SK-N-SH treated with all-trans-retinoic acid at 6 μM for 48 hours (cell line): ENCODE measurements around the gene RBM48.

Experiments
- ATAC-seq: fragments of 200-7000 bp; cut with Tn5 transposase; 3 replicates; pipeline ENCODE4 v1.9.1; 2020; ENCODE audit warnings: mild to moderate bottlenecking, moderate library complexity
- ARNTL ChIP-seq: fragments of 450-650 bp; formaldehyde crosslinking; IDR thresholded peaks from 2 replicates; pipeline ENCODE4 v1.5.0; 2020; ENCODE audit warnings: low read depth, mild to moderate bottlenecking, moderate library complexity, borderline replicate concordance
- BACH2 ChIP-seq: fragments of 250-450 bp; sonication (Bioruptor Pico); IDR thresholded peaks from 2 replicates; pipeline ENCODE4 v1.9.0; 2021; ENCODE audit warnings: mild to moderate bottlenecking, borderline replicate concordance
- CSDC2 ChIP-seq: fragments of 250-450 bp; sonication (Bioruptor Pico); IDR thresholded peaks from 2 replicates; pipeline ENCODE4 v1.5.0; 2020; ENCODE audit warnings: mild to moderate bottlenecking, moderate library complexity
- CSRNP3 ChIP-seq: fragments of 250-450 bp; sonication (Bioruptor Pico); IDR thresholded peaks from 2 replicates; pipeline ENCODE4 v1.5.1; 2021; ENCODE audit warnings: mild to moderate bottlenecking, moderate library complexity
- ESRRG ChIP-seq: fragments of 250-450 bp; sonication (Bioruptor Pico); IDR thresholded peaks from 2 replicates; pipeline ENCODE4 v1.6.1; 2021; ENCODE audit warnings: mild to moderate bottlenecking
- GLIS3 ChIP-seq: fragments of 250-450 bp; sonication (Bioruptor Pico); IDR thresholded peaks from 2 replicates; pipeline ENCODE4 v1.5.0; 2020; ENCODE audit warnings: mild to moderate bottlenecking, moderate library complexity
- OSR1 ChIP-seq: fragments of 250-450 bp; sonication (Bioruptor Pico); IDR thresholded peaks from 2 replicates; pipeline ENCODE4 v1.8.0; 2022; ENCODE audit warnings: moderate library complexity, mild to moderate bottlenecking, inconsistent platforms
- PATZ1 ChIP-seq: fragments of 250-450 bp; sonication (Bioruptor Pico); IDR thresholded peaks from 2 replicates; pipeline ENCODE4 v1.8.0; 2020; ENCODE audit warnings: mild to moderate bottlenecking, moderate library complexity, borderline replicate concordance
- POU6F1 ChIP-seq: fragments of 250-450 bp; sonication (Bioruptor Pico); IDR thresholded peaks from 2 replicates; pipeline ENCODE4 v1.8.0; 2021; ENCODE audit warnings: low read depth, mild to moderate bottlenecking, moderate library complexity, borderline replicate concordance
- PPARA ChIP-seq: fragments of 250-450 bp; sonication (Bioruptor Pico); IDR thresholded peaks from 2 replicates; pipeline ENCODE4 v1.5.0; 2020; ENCODE audit warnings: mild to moderate bottlenecking, borderline replicate concordance
- RARB ChIP-seq: fragments of 250-450 bp; sonication (Bioruptor Pico); IDR thresholded peaks from 2 replicates; pipeline ENCODE4 v1.8.0; 2021; ENCODE audit warnings: mild to moderate bottlenecking, moderate library complexity
- SNAI2 ChIP-seq: fragments of 250-450 bp; sonication (Bioruptor Pico); IDR thresholded peaks from 2 replicates; pipeline ENCODE4 v1.5.0; 2020; ENCODE audit warnings: mild to moderate bottlenecking, moderate library complexity
- TCF4 ChIP-seq: fragments of 250-450 bp; sonication (Bioruptor Pico); IDR thresholded peaks from 2 replicates; pipeline ENCODE4 v1.8.0; 2021; ENCODE audit warnings: mild to moderate bottlenecking, moderate library complexity, borderline replicate concordance
- TOX ChIP-seq: fragments of 250-450 bp; sonication (Bioruptor Pico); IDR thresholded peaks from 2 replicates; pipeline ENCODE4 v1.8.0; 2021; ENCODE audit warnings: mild to moderate bottlenecking, moderate library complexity, borderline replicate concordance
- TSHZ2 ChIP-seq: fragments of 250-450 bp; sonication (Bioruptor Pico); IDR thresholded peaks from 2 replicates; pipeline ENCODE4 v1.5.0; 2020; ENCODE audit warnings: mild to moderate bottlenecking, moderate library complexity
- ZC3H10 ChIP-seq: fragments of 250-450 bp; sonication (Bioruptor Pico); IDR thresholded peaks from 2 replicates; pipeline ENCODE4 v1.5.1; 2021; ENCODE audit warnings: mild to moderate bottlenecking, moderate library complexity
- ZFP3 ChIP-seq: fragments of 250-450 bp; sonication (Bioruptor Pico); IDR thresholded peaks from 2 replicates; pipeline ENCODE4 v1.5.0; 2020; ENCODE audit warnings: mild to moderate bottlenecking, moderate library complexity
- ZNF565 ChIP-seq: fragments of 450-650 bp; formaldehyde crosslinking; conservative IDR thresholded peaks from 2 replicates; pipeline ENCODE4 v1.5.0; 2020; ENCODE audit warnings: low read depth, mild to moderate bottlenecking, moderate library complexity
- ZNF70 ChIP-seq: fragments of 450-650 bp; formaldehyde crosslinking; IDR thresholded peaks from 2 replicates; pipeline ENCODE4 v1.5.0; 2020; ENCODE audit warnings: mild to moderate bottlenecking, moderate library complexity
- ZNF8 ChIP-seq: fragments of 450-650 bp; formaldehyde crosslinking; IDR thresholded peaks from 2 replicates; pipeline ENCODE4 v1.5.0; 2020; ENCODE audit warnings: mild to moderate bottlenecking, moderate library complexity

Gene RBM48

GRCh38 chr7:92496876-92497275, 31.7 kb upstream of the RBM48 start:
- TF ChIP-seq SNAI2 (CRISPR knock-in tag) (no peak), PATZ1 (no peak), GLIS3 (CRISPR knock-in tag) (no peak), ZNF565 (CRISPR knock-in tag) (no peak), TOX (CRISPR knock-in tag) (no peak), ZFP3 (CRISPR knock-in tag) (no peak), ZNF70 (CRISPR knock-in tag) (no peak), ZC3H10 (CRISPR knock-in tag) (no peak), PPARA (no peak), CSDC2 (CRISPR knock-in tag) (no peak), TSHZ2 (CRISPR knock-in tag) (no peak), ESRRG (no peak), BACH2 (CRISPR knock-in tag) (no peak), ZNF8 (CRISPR knock-in tag) (no peak), ARNTL (CRISPR knock-in tag) (no peak)
- ATAC-seq, result peak; percentile 44; the same call in 1 of the 3 replicates

GRCh38 chr7:92498557-92498956, 30.0 kb upstream of the RBM48 start:
- ATAC-seq, result no peak
- no peak for TF ChIP-seq OSR1 (CRISPR knock-in tag)
- TF ChIP-seq ZNF70 (CRISPR knock-in tag), result no peak

GRCh38 chr7:92503767-92504166, 24.8 kb upstream of the RBM48 start:
- no peak for TF ChIP-seq TOX (CRISPR knock-in tag)
- TF ChIP-seq POU6F1 (CRISPR knock-in tag), result no peak
- TF ChIP-seq RARB (CRISPR knock-in tag), result no peak
- no peak for TF ChIP-seq BACH2 (CRISPR knock-in tag)
- TF ChIP-seq ESRRG, result no peak
- TF ChIP-seq ZFP3 (CRISPR knock-in tag), result no peak
- no peak for ATAC-seq

GRCh38 chr7:92504563-92504962, 24.0 kb upstream of the RBM48 start:
- ATAC-seq, result no peak
- TF ChIP-seq GLIS3 (CRISPR knock-in tag), result no peak
- no peak for TF ChIP-seq TOX (CRISPR knock-in tag)
- no peak for TF ChIP-seq PATZ1
- TF ChIP-seq ZFP3 (CRISPR knock-in tag), result no peak
- no peak for TF ChIP-seq OSR1 (CRISPR knock-in tag)
- TF ChIP-seq, all 23 proteins: peak for 0

GRCh38 chr7:92506363-92506762, 22.2 kb upstream of the RBM48 start:
- no peak for ATAC-seq
- TF ChIP-seq RARB (CRISPR knock-in tag) (no peak), CSRNP3 (no peak), ZC3H10 (CRISPR knock-in tag) (no peak), PPARA (no peak), TCF4 (CRISPR knock-in tag) (no peak)
